ENCODE data around the gene LRRC36.

- TF ChIP-seq, protein P1, sequence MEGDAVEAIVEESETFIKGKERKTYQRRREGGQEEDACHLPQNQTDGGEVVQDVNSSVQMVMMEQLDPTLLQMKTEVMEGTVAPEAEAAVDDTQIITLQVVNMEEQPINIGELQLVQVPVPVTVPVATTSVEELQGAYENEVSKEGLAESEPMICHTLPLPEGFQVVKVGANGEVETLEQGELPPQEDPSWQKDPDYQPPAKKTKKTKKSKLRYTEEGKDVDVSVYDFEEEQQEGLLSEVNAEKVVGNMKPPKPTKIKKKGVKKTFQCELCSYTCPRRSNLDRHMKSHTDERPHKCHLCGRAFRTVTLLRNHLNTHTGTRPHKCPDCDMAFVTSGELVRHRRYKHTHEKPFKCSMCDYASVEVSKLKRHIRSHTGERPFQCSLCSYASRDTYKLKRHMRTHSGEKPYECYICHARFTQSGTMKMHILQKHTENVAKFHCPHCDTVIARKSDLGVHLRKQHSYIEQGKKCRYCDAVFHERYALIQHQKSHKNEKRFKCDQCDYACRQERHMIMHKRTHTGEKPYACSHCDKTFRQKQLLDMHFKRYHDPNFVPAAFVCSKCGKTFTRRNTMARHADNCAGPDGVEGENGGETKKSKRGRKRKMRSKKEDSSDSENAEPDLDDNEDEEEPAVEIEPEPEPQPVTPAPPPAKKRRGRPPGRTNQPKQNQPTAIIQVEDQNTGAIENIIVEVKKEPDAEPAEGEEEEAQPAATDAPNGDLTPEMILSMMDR (IDR thresholded peaks at IDR 0.05; ENCODE audit: borderline replicate concordance, extremely low read depth, low read length, poor library complexity, severe bottlenecking): no peak
- no peak for TF ChIP-seq EZH2 (IDR thresholded peaks at IDR 0.05; ENCODE audit: borderline replicate concordance, low read depth, low read length, severe bottlenecking)
Measured at GRCh38 chr16:67383284-67383683, 56.7 kb downstream of the LRRC36 start.
